H9 (cell line): ENCODE data around the gene AXL. TPM values are rescaled to one million over a fixed set of nuclear protein-coding genes. Genes with fewer than 3 reads are reported as not detected.

ENCODE experiments used
- DNase-seq: peaks from one replicate; pipeline ENCODE4 v3.0.0-alpha.2; 2017
- H2AFZ ChIP-seq: one replicate; pipeline ENCODE4 v1.6.1; 2013; ENCODE audit warnings: mild to moderate bottlenecking, low read length, control low read depth, moderate library complexity
- H2AK5ac ChIP-seq: 2 replicates; pipeline ENCODE4 v1.6.1; 2013; ENCODE audit warnings: low read length, control low read depth, mixed read lengths; ENCODE audit not compliant: insufficient read length
- H2BK120ac ChIP-seq: one replicate; pipeline ENCODE4 v1.6.1; 2013; ENCODE audit warnings: low read depth, mild to moderate bottlenecking, low read length, control low read depth, inconsistent platforms; ENCODE audit not compliant: poor library complexity, severe bottlenecking
- H2BK12ac ChIP-seq: 2 replicates; pipeline ENCODE4 v1.6.1; 2013; ENCODE audit warnings: low read length, control low read depth, mixed read lengths, low read depth; ENCODE audit not compliant: insufficient read length
- H2BK15ac ChIP-seq: 2 replicates; pipeline ENCODE4 v1.6.1; 2013; ENCODE audit warnings: low read depth, low read length, control low read depth
- H2BK20ac ChIP-seq: one replicate; pipeline ENCODE4 v1.6.1; 2013; ENCODE audit warnings: low read depth, mild to moderate bottlenecking, low read length, control low read depth, inconsistent platforms; ENCODE audit not compliant: poor library complexity, severe bottlenecking
- H2BK5ac ChIP-seq: 2 replicates; pipeline ENCODE4 v1.6.1; 2013; ENCODE audit warnings: low read length, control low read depth, mixed read lengths; ENCODE audit not compliant: insufficient read length
- H3K14ac ChIP-seq: 2 replicates; pipeline ENCODE4 v1.6.1; 2013; ENCODE audit warnings: low read length, control low read depth; ENCODE audit not compliant: insufficient read depth
- H3K18ac ChIP-seq: 2 replicates; pipeline ENCODE4 v1.6.1; 2013; ENCODE audit warnings: low read depth, mild to moderate bottlenecking, mixed read lengths, low read length, control low read depth; ENCODE audit not compliant: insufficient read length
- H3K23ac ChIP-seq: 2 replicates; pipeline ENCODE4 v1.6.1; 2013; ENCODE audit warnings: low read length, control low read depth, mixed read lengths, low read depth; ENCODE audit not compliant: insufficient read length
- H3K23me2 ChIP-seq: 2 replicates; pipeline ENCODE4 v1.6.1; 2013; ENCODE audit warnings: low read depth, mild to moderate bottlenecking, mixed read lengths, low read length, control low read depth; ENCODE audit not compliant: insufficient read length, poor library complexity, severe bottlenecking
- H3K27ac ChIP-seq: 2 replicates; pipeline ENCODE4 v1.5.1; 2013; ENCODE audit warnings: low read length, control low read depth, mixed read lengths, low read depth; ENCODE audit not compliant: insufficient read length
- H3K27me3 ChIP-seq: 2 replicates; pipeline ENCODE4 v1.6.1; 2013; ENCODE audit warnings: low read length, control low read depth, inconsistent platforms; ENCODE audit not compliant: insufficient read depth
- H3K4ac ChIP-seq: 2 replicates; pipeline ENCODE4 v1.6.1; 2013; ENCODE audit warnings: low read depth, mild to moderate bottlenecking, control low read depth, inconsistent platforms, low read length, moderate library complexity
- H3K4me1 ChIP-seq: 2 replicates; pipeline ENCODE4 v1.6.1; 2013; ENCODE audit warnings: low read length, control low read depth, inconsistent platforms; ENCODE audit not compliant: insufficient read depth
- H3K4me2 ChIP-seq: 2 replicates; pipeline ENCODE4 v1.6.1; 2013; ENCODE audit warnings: low read length, control low read depth, mixed read lengths; ENCODE audit not compliant: insufficient read length, insufficient read depth
- H3K56ac ChIP-seq: 2 replicates; pipeline ENCODE4 v1.6.1; 2013; ENCODE audit warnings: low read depth, mild to moderate bottlenecking, mixed read lengths, low read length, control low read depth; ENCODE audit not compliant: insufficient read length
- H3K79me1 ChIP-seq: 2 replicates; pipeline ENCODE4 v1.6.1; 2013; ENCODE audit warnings: low read depth, mild to moderate bottlenecking, moderate library complexity, low read length, control low read depth, inconsistent platforms; ENCODE audit not compliant: insufficient read depth, poor library complexity, severe bottlenecking
- H3K79me2 ChIP-seq: 2 replicates; pipeline ENCODE4 v1.6.1; 2013; ENCODE audit warnings: low read length, control low read depth, inconsistent platforms; ENCODE audit not compliant: insufficient read depth
- H3K9ac ChIP-seq: 2 replicates; pipeline ENCODE4 v1.6.1; 2013; ENCODE audit warnings: low read length, control low read depth, mixed read lengths; ENCODE audit not compliant: insufficient read length; ENCODE audit errors: extremely low read depth
- H3K9me3 ChIP-seq: one replicate; pipeline ENCODE4 v1.6.1; 2013; ENCODE audit warnings: low read depth, low read length, inconsistent platforms; ENCODE audit not compliant: control insufficient read depth
- H3T11ph ChIP-seq: one replicate; pipeline ENCODE4 v1.6.1; 2013; ENCODE audit warnings: mild to moderate bottlenecking, low read length, control low read depth, inconsistent platforms
- H4K20me1 ChIP-seq: one replicate; pipeline ENCODE4 v1.6.1; 2013; ENCODE audit not compliant: control insufficient read depth, insufficient read length, insufficient read depth
- H4K5ac ChIP-seq: 2 replicates; pipeline ENCODE4 v1.6.1; 2013; ENCODE audit warnings: low read depth, mild to moderate bottlenecking, mixed read lengths, low read length, control low read depth; ENCODE audit not compliant: insufficient read length
- H4K8ac ChIP-seq: replicated peaks from 2 replicates; pipeline ENCODE4 v1.6.1; 2013; ENCODE audit warnings: low read length, control low read depth, mixed read lengths, low read depth; ENCODE audit not compliant: insufficient read length
- H4K91ac ChIP-seq: 2 replicates; pipeline ENCODE4 v1.6.1; 2013; ENCODE audit warnings: low read depth, mild to moderate bottlenecking, moderate library complexity, mixed read lengths, low read length, control low read depth; ENCODE audit not compliant: insufficient read length
- H3K27ac Mint-ChIP-seq, 3 experiments: 2 replicates in 2 of 3; 3 replicates in 1 of 3; pipeline ENCODE4 v1.8.0; 2020 to 2021; ENCODE audit warnings: mixed read lengths in 3 of 3, mild to moderate bottlenecking in 1 of 3, moderate library complexity in 1 of 3
- H3K27me3 Mint-ChIP-seq: 2 replicates; pipeline ENCODE4 v1.8.0; 2021; ENCODE audit warnings: low read depth, mild to moderate bottlenecking, moderate library complexity, mixed read lengths
- H3K36me3 Mint-ChIP-seq, 3 experiments: 2 replicates in 2 of 3; 3 replicates in 1 of 3; pipeline ENCODE4 v1.8.0; 2020 to 2021; ENCODE audit warnings: low read depth in 3 of 3, mixed read lengths in 3 of 3; ENCODE audit not compliant: insufficient read depth in 1 of 3
- H3K4me1 Mint-ChIP-seq, 2 experiments: 2 replicates each; pipeline ENCODE4 v1.8.0; 2020; ENCODE audit warnings: mixed read lengths in 2 of 2
- H3K4me3 Mint-ChIP-seq, 2 experiments: 2 replicates in 1 of 2; 3 replicates in 1 of 2; pipeline ENCODE4 v1.8.0; 2020 to 2021; ENCODE audit warnings: mild to moderate bottlenecking in 2 of 2, mixed read lengths in 2 of 2, moderate library complexity in 1 of 2
- H3K9me3 Mint-ChIP-seq, 2 experiments: 2 replicates in 1 of 2; 3 replicates in 1 of 2; pipeline ENCODE4 v1.8.0; 2020; ENCODE audit warnings: mild to moderate bottlenecking in 2 of 2, mixed read lengths in 2 of 2, moderate library complexity in 1 of 2
- CTCF ChIP-seq: fragments of 200-600 bp; sonication (generic); conservative IDR thresholded peaks from 3 replicates; pipeline ENCODE4 v1.8.0; 2021; ENCODE audit warnings: antibody characterized with exemption, mild to moderate bottlenecking
- WGBS: extraction: QIAGEN DNeasy Blood & Tissue Kit; methylation state at CpG from one replicate; pipeline ENCODE4 v1.1.7; 2013; ENCODE audit warnings: missing lambda C conversion rate, low lambda C conversion rate, mixed read lengths; ENCODE audit not compliant: insufficient read length; ENCODE audit errors: extremely low coverage; 5-methylcytosine and 5-hydroxymethylcytosine counted together
- total RNA-seq: library from RNA; stranded (reverse); gene quantifications from 2 replicates; pipeline ENCODE4 v1.2.1, GENCODE V29; 2021

Gene AXL
- total RNA-seq, 1 experiment from 2014 or later, result 29.4 TPM

GRCh38 chr19:41302624-41303351 is 83.8 kb downstream of the AXL start:
- H4K91ac ChIP-seq, result no peak overlapping the region
- no peak overlapping the region for H3K56ac ChIP-seq
- H3K9me3 ChIP-seq, result no peaks in the 10 kb centered on the region
- DNase-seq, result no peak
- H3K79me1 ChIP-seq, result no peaks in the 10 kb centered on the region
- no peak overlapping the region for H2BK12ac ChIP-seq
- no peaks in the 10 kb centered on the region for H3K4me1 ChIP-seq
- no peak overlapping the region for H2BK20ac ChIP-seq
- no peak overlapping the region for H2BK5ac ChIP-seq
- H3T11ph ChIP-seq, result no peak overlapping the region
- no peak overlapping the region for H3K23ac ChIP-seq
- H3K27me3 ChIP-seq, result no peaks in the 10 kb centered on the region; the same call in 1 of the 2 replicates
- H3K23me2 ChIP-seq, result no peaks in the 10 kb centered on the region
- no peak for TF ChIP-seq CTCF
- H3K79me2 ChIP-seq, result no peaks in the 10 kb centered on the region
- peaks cover 0 to 4% of the 10 kb centered on the region in 2 experiments; a peak in 3 of 4 replicates for H3K4me1 Mint-ChIP-seq
- no peak overlapping the region for H2BK120ac ChIP-seq
- H3K27me3 Mint-ChIP-seq, result no peaks in the 10 kb centered on the region
- H4K20me1 ChIP-seq, result no peaks in the 10 kb centered on the region
- H3K4ac ChIP-seq, result no peak overlapping the region
- H4K5ac ChIP-seq, result no peak overlapping the region
- no peak overlapping the region for H2BK15ac ChIP-seq
- no peak overlapping the region for H3K27ac ChIP-seq
- H2AFZ ChIP-seq, result no peak overlapping the region
- H3K4me2 ChIP-seq, result no peak overlapping the region
- H2AK5ac ChIP-seq, result no peak overlapping the region
- peak overlapping the region in 2 of 3 experiments; percentile 39 to 75; a peak in 2 of 7 replicates for H3K27ac Mint-ChIP-seq
- H3K14ac ChIP-seq, result no peak overlapping the region
- H3K36me3 Mint-ChIP-seq, result peaks cover 72 to 98% (median 95%) of the 10 kb centered on the region in 3 experiments
- no peak overlapping the region for H3K18ac ChIP-seq
- H3K9ac ChIP-seq, result no peak overlapping the region
- no peaks in the 10 kb centered on the region for H3K9me3 Mint-ChIP-seq
- no CpG with 5 or more reads among the region's 21 CpGs for WGBS
- no peak overlapping the region for H3K4me3 Mint-ChIP-seq
- H4K8ac ChIP-seq, result no peak overlapping the region
